Prostate gland (tissue), 2 donors: ENCODE measurements around the gene MYL10.

Experiments
- POLR2A ChIP-seq: fragments of 450-650 bp; IDR thresholded peaks from one replicate; pipeline ENCODE4 v1.6.1; 2016; ENCODE audit warnings: antibody characterized with exemption, mild to moderate bottlenecking
- TF ChIP-seq, protein P1 (sequence below), 4 experiments: fragments of 200-600 bp in 2 of 4; fragments of 450-650 bp in 2 of 4; sonication (generic) in 2 of 4; IDR thresholded peaks; 1 replicate in 3 of 4; 2 replicates in 1 of 4; pipeline ENCODE4 v1.5.1; 2016 to 2019; ENCODE audit warnings: antibody characterized with exemption in 4 of 4, mild to moderate bottlenecking in 2 of 4, moderate library complexity in 2 of 4

DNA sequence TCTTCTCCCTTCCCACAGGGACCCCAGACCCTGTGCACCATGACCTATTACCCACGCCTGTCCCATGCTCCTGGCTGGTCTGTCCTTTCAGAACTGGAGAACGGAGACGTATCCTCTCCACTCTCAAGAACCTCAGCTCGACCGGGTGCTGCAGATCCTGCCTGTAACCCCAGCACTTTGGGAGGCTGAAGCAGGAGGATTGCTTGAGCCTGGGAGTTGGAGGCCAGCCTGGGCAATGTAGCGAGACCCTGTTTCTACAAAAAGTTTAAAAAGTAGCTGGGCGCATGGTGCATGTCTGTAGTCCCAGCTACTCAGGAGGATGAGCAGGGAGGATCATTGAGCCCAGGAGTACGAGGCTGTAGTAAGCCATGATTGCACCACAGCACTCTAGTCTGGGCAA lies 37.2 kb upstream of the MYL10 start:
- TF ChIP-seq, protein P1, sequence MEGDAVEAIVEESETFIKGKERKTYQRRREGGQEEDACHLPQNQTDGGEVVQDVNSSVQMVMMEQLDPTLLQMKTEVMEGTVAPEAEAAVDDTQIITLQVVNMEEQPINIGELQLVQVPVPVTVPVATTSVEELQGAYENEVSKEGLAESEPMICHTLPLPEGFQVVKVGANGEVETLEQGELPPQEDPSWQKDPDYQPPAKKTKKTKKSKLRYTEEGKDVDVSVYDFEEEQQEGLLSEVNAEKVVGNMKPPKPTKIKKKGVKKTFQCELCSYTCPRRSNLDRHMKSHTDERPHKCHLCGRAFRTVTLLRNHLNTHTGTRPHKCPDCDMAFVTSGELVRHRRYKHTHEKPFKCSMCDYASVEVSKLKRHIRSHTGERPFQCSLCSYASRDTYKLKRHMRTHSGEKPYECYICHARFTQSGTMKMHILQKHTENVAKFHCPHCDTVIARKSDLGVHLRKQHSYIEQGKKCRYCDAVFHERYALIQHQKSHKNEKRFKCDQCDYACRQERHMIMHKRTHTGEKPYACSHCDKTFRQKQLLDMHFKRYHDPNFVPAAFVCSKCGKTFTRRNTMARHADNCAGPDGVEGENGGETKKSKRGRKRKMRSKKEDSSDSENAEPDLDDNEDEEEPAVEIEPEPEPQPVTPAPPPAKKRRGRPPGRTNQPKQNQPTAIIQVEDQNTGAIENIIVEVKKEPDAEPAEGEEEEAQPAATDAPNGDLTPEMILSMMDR (IDR thresholded peaks at IDR 0.05), result no peak
- TF ChIP-seq POLR2A, result no peak
